Liver (tissue), 3 donors: ENCODE measurements around the gene ACTN4.

Source experiments
- ATF3 ChIP-seq: IDR thresholded peaks from 2 replicates; pipeline ENCODE4 v1.6.1; 2016; ENCODE audit warnings: antibody characterized with exemption
- EGR1 ChIP-seq, 2 donors: IDR thresholded peaks; 2 replicates each; pipeline ENCODE4 v1.6.1; 2016 to 2018; ENCODE audit warnings: antibody characterized with exemption in 2 of 2, low read depth in 2 of 2
- FOXA1 ChIP-seq: IDR thresholded peaks from 2 replicates; pipeline ENCODE4 v1.6.1; 2016; ENCODE audit warnings: antibody characterized with exemption
- FOXA2 ChIP-seq: IDR thresholded peaks from 2 replicates; pipeline ENCODE4 v1.6.1; 2016; ENCODE audit warnings: antibody characterized with exemption
- GABPA ChIP-seq, 2 donors: IDR thresholded peaks in 1 of 2; conservative IDR thresholded peaks in 1 of 2; 2 replicates each; pipeline ENCODE4 v1.6.1; 2016; ENCODE audit warnings: antibody characterized with exemption in 2 of 2, mild to moderate bottlenecking in 1 of 2, moderate library complexity in 1 of 2
- JUND ChIP-seq, 2 donors: IDR thresholded peaks; 2 replicates each; pipeline ENCODE4 v1.6.1; 2016; ENCODE audit warnings: antibody characterized with exemption in 2 of 2
- MAX ChIP-seq: IDR thresholded peaks from 2 replicates; pipeline ENCODE4 v1.6.1; 2016; ENCODE audit warnings: antibody characterized with exemption
- RAD21 ChIP-seq, 2 donors: IDR thresholded peaks; 2 replicates each; pipeline ENCODE4 v1.6.1; 2016; ENCODE audit warnings: antibody characterized with exemption in 2 of 2, mild to moderate bottlenecking in 2 of 2
- REST ChIP-seq: IDR thresholded peaks from 2 replicates; pipeline ENCODE4 v1.6.1; 2016; ENCODE audit warnings: antibody characterized with exemption, mild to moderate bottlenecking
- SP1 ChIP-seq: IDR thresholded peaks from 2 replicates; pipeline ENCODE4 v1.6.1; 2018; ENCODE audit warnings: antibody characterized with exemption, mild to moderate bottlenecking
- TAF1 ChIP-seq: conservative IDR thresholded peaks from 2 replicates; pipeline ENCODE4 v1.6.1; 2016; ENCODE audit warnings: antibody characterized with exemption, mild to moderate bottlenecking
- YY1 ChIP-seq: IDR thresholded peaks from 2 replicates; pipeline ENCODE4 v1.6.1; 2016; ENCODE audit warnings: antibody characterized with exemption, mild to moderate bottlenecking
- TF ChIP-seq, protein P1 (sequence below): fragments of 150-350 bp; IDR thresholded peaks from 2 replicates; pipeline ENCODE4 v1.5.1; 2017; ENCODE audit warnings: improper control_type of control experiment, low read depth, low read length; ENCODE audit not compliant: missing input control
- TF ChIP-seq, protein P2 (sequence below): IDR thresholded peaks from 2 replicates; pipeline ENCODE4 v1.6.1; 2016; ENCODE audit warnings: antibody characterized with exemption
- donor health status: healthy.
- donor health status: healthy.

DNA sequence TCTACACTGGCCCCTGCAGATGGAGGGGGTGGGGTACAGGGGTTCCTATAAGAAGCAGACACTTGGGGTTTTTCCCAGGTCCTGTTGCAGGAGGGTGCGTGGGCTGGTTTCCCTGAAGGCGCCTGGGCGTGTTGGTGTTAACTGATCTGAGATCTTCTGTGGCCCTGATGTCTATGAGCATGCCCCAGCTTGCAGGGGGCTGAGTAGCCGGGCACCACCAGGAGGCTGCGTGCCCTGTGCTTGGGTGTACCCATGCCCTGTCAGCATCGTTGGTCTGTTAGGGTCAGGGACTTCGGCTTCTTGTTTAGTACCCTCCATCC is 51.5 kb downstream of the ACTN4 start:
- TF ChIP-seq, protein P1, sequence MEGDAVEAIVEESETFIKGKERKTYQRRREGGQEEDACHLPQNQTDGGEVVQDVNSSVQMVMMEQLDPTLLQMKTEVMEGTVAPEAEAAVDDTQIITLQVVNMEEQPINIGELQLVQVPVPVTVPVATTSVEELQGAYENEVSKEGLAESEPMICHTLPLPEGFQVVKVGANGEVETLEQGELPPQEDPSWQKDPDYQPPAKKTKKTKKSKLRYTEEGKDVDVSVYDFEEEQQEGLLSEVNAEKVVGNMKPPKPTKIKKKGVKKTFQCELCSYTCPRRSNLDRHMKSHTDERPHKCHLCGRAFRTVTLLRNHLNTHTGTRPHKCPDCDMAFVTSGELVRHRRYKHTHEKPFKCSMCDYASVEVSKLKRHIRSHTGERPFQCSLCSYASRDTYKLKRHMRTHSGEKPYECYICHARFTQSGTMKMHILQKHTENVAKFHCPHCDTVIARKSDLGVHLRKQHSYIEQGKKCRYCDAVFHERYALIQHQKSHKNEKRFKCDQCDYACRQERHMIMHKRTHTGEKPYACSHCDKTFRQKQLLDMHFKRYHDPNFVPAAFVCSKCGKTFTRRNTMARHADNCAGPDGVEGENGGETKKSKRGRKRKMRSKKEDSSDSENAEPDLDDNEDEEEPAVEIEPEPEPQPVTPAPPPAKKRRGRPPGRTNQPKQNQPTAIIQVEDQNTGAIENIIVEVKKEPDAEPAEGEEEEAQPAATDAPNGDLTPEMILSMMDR = no peak
- no peak for TF ChIP-seq MAX
- TF ChIP-seq RAD21 (IDR thresholded peaks at IDR 0.05) = no peak
- TF ChIP-seq, protein P2, sequence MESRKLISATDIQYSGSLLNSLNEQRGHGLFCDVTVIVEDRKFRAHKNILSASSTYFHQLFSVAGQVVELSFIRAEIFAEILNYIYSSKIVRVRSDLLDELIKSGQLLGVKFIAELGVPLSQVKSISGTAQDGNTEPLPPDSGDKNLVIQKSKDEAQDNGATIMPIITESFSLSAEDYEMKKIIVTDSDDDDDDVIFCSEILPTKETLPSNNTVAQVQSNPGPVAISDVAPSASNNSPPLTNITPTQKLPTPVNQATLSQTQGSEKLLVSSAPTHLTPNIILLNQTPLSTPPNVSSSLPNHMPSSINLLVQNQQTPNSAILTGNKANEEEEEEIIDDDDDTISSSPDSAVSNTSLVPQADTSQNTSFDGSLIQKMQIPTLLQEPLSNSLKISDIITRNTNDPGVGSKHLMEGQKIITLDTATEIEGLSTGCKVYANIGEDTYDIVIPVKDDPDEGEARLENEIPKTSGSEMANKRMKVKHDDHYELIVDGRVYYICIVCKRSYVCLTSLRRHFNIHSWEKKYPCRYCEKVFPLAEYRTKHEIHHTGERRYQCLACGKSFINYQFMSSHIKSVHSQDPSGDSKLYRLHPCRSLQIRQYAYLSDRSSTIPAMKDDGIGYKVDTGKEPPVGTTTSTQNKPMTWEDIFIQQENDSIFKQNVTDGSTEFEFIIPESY = no peak
- no peak for TF ChIP-seq SP1
- no peak for TF ChIP-seq GABPA (IDR thresholded peaks at IDR 0.05 in 1 of 2, conservative IDR thresholded peaks at IDR 0.05 in 1 of 2)
- TF ChIP-seq FOXA1 = no peak
- no peak for TF ChIP-seq REST
- no peak for TF ChIP-seq JUND (IDR thresholded peaks at IDR 0.05)
- no peak for TF ChIP-seq EGR1 (IDR thresholded peaks at IDR 0.05; ENCODE audit: low read depth in 2 of 2)
- no peak for TF ChIP-seq YY1
- no peak for TF ChIP-seq ATF3
- no peak for TF ChIP-seq FOXA2
- no peak for TF ChIP-seq TAF1
